Keratinocyte (primary cell): Measurements from ENCODE around the gene SPATA12. TPM values are rescaled to one million over a fixed set of nuclear protein-coding genes. Genes with fewer than 3 reads are reported as not detected.

Experiments
- DNase-seq: peaks from one replicate; pipeline ENCODE4 v3.0.0-alpha.2; 2011; ENCODE audit warnings: low read depth, missing footprints, low spot score
- FAIRE-seq: peaks from 2 replicates; lab custom pipeline; 2011; peaks lifted over from hg19 to GRCh38; lab: Jason Lieb, UNC
- H2AFZ ChIP-seq: 2 replicates; pipeline ENCODE4 v1.6.0; 2012; ENCODE audit warnings: low read length, control low read depth, inconsistent platforms; ENCODE audit not compliant: control insufficient read depth
- H3K27ac ChIP-seq: 2 replicates; pipeline ENCODE4 v1.5.1; 2011; ENCODE audit warnings: low read length; ENCODE audit not compliant: control insufficient read depth, insufficient read depth
- H3K27me3 ChIP-seq: 3 replicates; pipeline ENCODE4 v1.6.0; 2011; ENCODE audit warnings: low read length; ENCODE audit not compliant: control insufficient read depth, insufficient read depth; ENCODE audit errors: extremely low read depth
- H3K36me3 ChIP-seq, 2 experiments: 2 replicates in 1 of 2; 3 replicates in 1 of 2; pipeline ENCODE4 v1.5.1; 2011; ENCODE audit warnings: low read length in 2 of 2, mild to moderate bottlenecking in 1 of 2; ENCODE audit not compliant: control insufficient read depth in 2 of 2, insufficient read depth in 2 of 2; ENCODE audit errors: extremely low read depth in 1 of 2
- H3K4me1 ChIP-seq: 3 replicates; pipeline ENCODE4 v1.5.1; 2011; ENCODE audit warnings: low read length; ENCODE audit not compliant: control insufficient read depth, insufficient read depth; ENCODE audit errors: extremely low read depth
- H3K4me2 ChIP-seq: 3 replicates; pipeline ENCODE4 v1.6.0; 2011; ENCODE audit warnings: low read depth, low read length; ENCODE audit not compliant: control insufficient read depth, insufficient read depth; ENCODE audit errors: extremely low read depth
- H3K4me3 ChIP-seq, 3 experiments: fragments of 200-600 bp in 1 of 3; sonication (generic) in 1 of 3; 2 replicates in 2 of 3; 3 replicates in 1 of 3; pipeline ENCODE4 v1.5.1; 2011 to 2016; ENCODE audit warnings: low read length in 3 of 3, mild to moderate bottlenecking in 3 of 3, control low read depth in 2 of 3, inconsistent platforms in 1 of 3, low read depth in 1 of 3, mixed read lengths in 1 of 3, mixed run types in 1 of 3, moderate library complexity in 1 of 3; ENCODE audit not compliant: control insufficient read depth in 2 of 3, insufficient read depth in 2 of 3; ENCODE audit errors: extremely low read depth in 1 of 3
- H3K79me2 ChIP-seq: 2 replicates; pipeline ENCODE4 v1.6.0; 2012; ENCODE audit warnings: low read length; ENCODE audit not compliant: control insufficient read depth, insufficient read depth
- H3K9ac ChIP-seq: 3 replicates; pipeline ENCODE4 v1.6.0; 2011; ENCODE audit warnings: low read length; ENCODE audit not compliant: control insufficient read depth, insufficient read depth; ENCODE audit errors: extremely low read depth
- H3K9me1 ChIP-seq: 3 replicates; pipeline ENCODE4 v1.6.0; 2011; ENCODE audit warnings: low read length; ENCODE audit not compliant: control insufficient read depth, insufficient read depth; ENCODE audit errors: extremely low read depth
- H3K9me3 ChIP-seq: 2 replicates; pipeline ENCODE4 v1.5.1; 2012; ENCODE audit warnings: low read depth, low read length; ENCODE audit not compliant: control insufficient read depth
- H4K20me1 ChIP-seq: 3 replicates; pipeline ENCODE4 v1.6.0; 2011; ENCODE audit warnings: low read length; ENCODE audit not compliant: control insufficient read depth, insufficient read depth; ENCODE audit errors: extremely low read depth
- CTCF ChIP-seq, 3 experiments: IDR thresholded peaks in 1 of 3; conservative IDR thresholded peaks in 1 of 3; optimal IDR thresholded peaks in 1 of 3; 2 replicates in 2 of 3; 3 replicates in 1 of 3; pipeline versions ENCODE3 to v1.5.1; 2011; ENCODE audit warnings: low read length in 3 of 3, mild to moderate bottlenecking in 3 of 3, moderate library complexity in 2 of 3, control low read depth in 1 of 3, inconsistent platforms in 1 of 3; ENCODE audit not compliant: insufficient read depth in 2 of 3; ENCODE audit errors: extremely low read depth in 1 of 3
- EZH2 ChIP-seq: IDR thresholded peaks from one replicate; pipeline ENCODE4 v1.6.1; 2012; ENCODE audit warnings: inconsistent platforms, mild to moderate bottlenecking, low read length, moderate library complexity
- dilution Hi-C: fragments of 300-500 bp; cut with MboI; formaldehyde crosslinking; loops from one replicate; pipeline ENCODE4 v1.7.0; 2020; ENCODE audit warnings: low sequenced_read_pairs; ENCODE audit not compliant: extremely low pct_ligation_motif_present
- polyA plus RNA-seq, 5 experiments: library from polyadenylated mRNA; depleted of rRNA in 3 of 5; stranded (reverse) in 3 of 5; stranded (forward) in 1 of 5; unstranded in 1 of 5; fragments of >200 nt; gene quantifications; 1 replicate in 1 of 5; 2 replicates in 3 of 5; 3 replicates in 1 of 5; pipeline versions ENCODE4 v1.2.1 to v1.2.3, GENCODE V29; 2011 to 2012; ENCODE audit warnings: missing spikeins in 2 of 5, low read depth in 1 of 5, low replicate concordance in 1 of 5

The SPATA12 gene
- polyA plus RNA-seq, 1 donor (not counting 4 experiments of a cell fraction or from before 2014, with no cell fraction given), result 0.08 TPM

GRCh38 chr3:57041674-57042073 is 18.8 kb upstream of the SPATA12 start:
- H3K4me1 ChIP-seq, result no peaks in the 10 kb centered on the region
- no peaks in the 10 kb centered on the region for H4K20me1 ChIP-seq
- no peak overlapping the region for H2AFZ ChIP-seq
- dilution Hi-C loops, result no loop called here
- no peak overlapping the region for H3K9ac ChIP-seq
- H3K79me2 ChIP-seq, result no peaks in the 10 kb centered on the region
- DNase-seq (no peak), FAIRE-seq (no peak)
- H3K27ac ChIP-seq, result no peak overlapping the region
- H3K4me2 ChIP-seq, result no peak overlapping the region
- H3K27me3 ChIP-seq, result no peaks in the 10 kb centered on the region
- H3K36me3 ChIP-seq, result no peaks in the 10 kb centered on the region
- TF ChIP-seq EZH2, result no peak
- TF ChIP-seq CTCF (optimal IDR thresholded peaks at IDR 0.05 in 1 of 3, IDR thresholded peaks at IDR 0.05 in 1 of 3, conservative IDR thresholded peaks at IDR 0.05 in 1 of 3; ENCODE audit: extremely low read depth in 1 of 3, insufficient read depth in 2 of 3, low read length in 3 of 3), result no peak
- no peaks in the 10 kb centered on the region for H3K9me3 ChIP-seq
- H3K4me3 ChIP-seq, result no peak overlapping the region
- no peaks in the 10 kb centered on the region for H3K9me1 ChIP-seq

- H3K27me3 ChIP-seq, result no peaks in the 10 kb centered on the region
- no peaks in the 10 kb centered on the region for H3K9me1 ChIP-seq
- H4K20me1 ChIP-seq, result no peaks in the 10 kb centered on the region
- no peak for FAIRE-seq
- H3K4me1 ChIP-seq, result peaks cover 8% of the 10 kb centered on the region
- no peak overlapping the region for H3K27ac ChIP-seq
- TF ChIP-seq CTCF (optimal IDR thresholded peaks at IDR 0.05 in 1 of 3, IDR thresholded peaks at IDR 0.05 in 1 of 3, conservative IDR thresholded peaks at IDR 0.05 in 1 of 3; ENCODE audit: extremely low read depth in 1 of 3, insufficient read depth in 2 of 3, low read length in 3 of 3) (no peak), EZH2 (no peak)
- H3K9me3 ChIP-seq, result no peaks in the 10 kb centered on the region
- H2AFZ ChIP-seq, result no peak overlapping the region
- H3K36me3 ChIP-seq, result no peaks in the 10 kb centered on the region
- no peak overlapping the region for H3K9ac ChIP-seq
- no peak overlapping the region for H3K4me3 ChIP-seq
- H3K4me2 ChIP-seq, result no peak overlapping the region
- DNase-seq, result no peak
- dilution Hi-C loops, result no loop called here
- no peaks in the 10 kb centered on the region for H3K79me2 ChIP-seq
Measured at GRCh38 chr3:57043518-57043917, 16.9 kb upstream of the SPATA12 start.
